ENCODE data around the gene GAST.

The GAST gene

DNA sequence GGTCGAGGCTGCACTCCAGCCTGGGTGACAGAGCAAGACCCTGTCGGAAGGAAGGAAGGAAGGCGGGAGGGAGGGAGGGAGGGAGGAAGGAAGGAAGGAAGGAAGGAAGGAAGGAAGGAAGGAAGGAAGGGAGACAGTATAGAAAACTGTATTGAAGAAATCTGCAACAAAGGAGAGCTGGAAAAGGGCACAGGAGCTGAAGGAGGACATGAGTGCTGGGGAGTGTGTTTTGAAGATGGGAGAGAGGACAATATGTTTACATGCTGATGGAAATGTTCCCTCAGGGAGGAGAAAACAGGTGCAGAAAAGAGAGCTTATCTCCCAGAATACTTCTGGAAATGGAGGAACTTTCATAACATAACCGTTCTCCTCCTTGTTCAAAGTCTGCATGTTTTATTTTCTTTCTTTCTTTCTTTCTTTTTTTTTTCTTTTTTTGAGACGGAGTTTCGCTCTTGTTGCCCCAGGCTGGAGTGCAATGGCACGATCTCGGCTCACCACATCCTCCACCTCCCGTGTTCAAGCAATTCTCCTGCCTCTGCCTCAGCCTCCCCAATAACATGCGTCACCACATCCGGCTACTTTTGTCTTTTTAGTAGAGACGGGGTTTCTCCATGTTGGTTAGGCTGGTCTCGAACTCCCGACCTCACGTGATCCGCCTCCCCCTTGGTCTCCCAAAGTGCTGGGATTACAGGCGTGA is 25.0 kb downstream of the GAST start:
- no peak overlapping the region for H3K4me3 Mint-ChIP-seq
- no peak overlapping the region for H3K27ac Mint-ChIP-seq
- H3K9me3 Mint-ChIP-seq: no peaks in the 10 kb centered on the region
- peaks cover 54% of the 10 kb centered on the region for H3K27me3 Mint-ChIP-seq (ENCODE audit: low read depth)
- peaks cover 10% of the 10 kb centered on the region for H3K4me1 Mint-ChIP-seq (ENCODE audit: low read depth)
- no peaks in the 10 kb centered on the region for H3K36me3 Mint-ChIP-seq (ENCODE audit: low read depth)

DNA sequence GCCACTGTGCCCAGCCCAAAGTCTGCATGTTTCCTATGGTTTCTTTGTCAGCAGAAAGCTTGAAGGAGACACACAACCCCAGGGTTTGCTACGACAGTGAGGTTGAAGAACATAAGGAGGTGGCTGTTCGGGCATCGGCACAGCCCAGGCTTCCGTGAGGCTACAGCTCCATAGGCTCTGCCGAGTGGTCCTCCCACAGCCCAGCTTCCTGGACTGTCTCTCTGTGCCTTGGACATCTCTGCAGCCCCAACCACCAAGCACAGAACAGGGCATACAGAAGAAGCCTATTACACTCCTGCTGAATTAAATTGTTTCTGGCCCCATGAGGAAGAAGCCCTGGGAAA is 25.5 kb downstream of the GAST start:
- no peak overlapping the region for H3K4me3 Mint-ChIP-seq
- H3K27me3 Mint-ChIP-seq (ENCODE audit: low read depth): peaks cover 49% of the 10 kb centered on the region
- peaks cover 9% of the 10 kb centered on the region for H3K4me1 Mint-ChIP-seq (ENCODE audit: low read depth)
- H3K36me3 Mint-ChIP-seq (ENCODE audit: low read depth): no peaks in the 10 kb centered on the region
- no peak overlapping the region for H3K27ac Mint-ChIP-seq
- H3K9me3 Mint-ChIP-seq: no peaks in the 10 kb centered on the region

DNA sequence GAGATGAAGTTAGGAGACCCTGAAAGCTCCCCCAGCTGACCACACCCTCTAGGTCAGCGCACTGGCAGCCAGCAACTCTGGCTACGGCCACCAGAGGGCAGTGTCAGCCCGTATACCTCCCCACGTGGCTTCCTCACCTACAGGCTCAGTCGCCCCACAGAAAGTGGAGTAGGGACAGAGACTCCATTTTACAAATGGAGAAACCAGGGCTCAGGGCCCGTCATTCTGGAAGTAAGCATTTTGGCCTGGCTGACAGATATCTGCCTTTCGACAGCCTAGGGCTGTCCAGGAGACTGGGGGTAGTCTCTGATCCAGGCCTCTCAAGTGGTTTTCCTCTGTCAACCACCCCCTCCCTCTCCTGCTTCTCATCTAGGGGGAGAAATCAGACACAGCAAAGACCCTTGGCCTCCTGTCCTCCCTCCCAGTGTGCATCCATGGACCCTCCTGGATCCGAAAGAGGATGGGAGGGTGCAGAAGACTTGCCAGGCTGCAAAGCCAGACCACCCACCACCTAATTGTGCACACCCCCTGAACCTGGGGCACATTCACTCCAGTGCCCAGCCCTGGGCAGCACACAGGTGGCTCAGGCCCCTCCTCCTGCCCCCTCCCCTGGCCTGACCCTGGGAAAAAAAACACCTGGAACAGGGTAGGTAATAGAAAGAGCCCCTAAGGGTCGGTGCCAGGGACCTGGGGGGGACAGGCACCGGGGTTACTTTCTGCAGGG is 26.1 kb downstream of the GAST start:
- H3K9me3 Mint-ChIP-seq: no peaks in the 10 kb centered on the region
- H3K4me3 Mint-ChIP-seq: no peak overlapping the region
- H3K27ac Mint-ChIP-seq: peak overlapping the region; percentile 36
- peaks cover 8% of the 10 kb centered on the region for H3K4me1 Mint-ChIP-seq (ENCODE audit: low read depth)
- H3K36me3 Mint-ChIP-seq (ENCODE audit: low read depth): no peaks in the 10 kb centered on the region
- H3K27me3 Mint-ChIP-seq (ENCODE audit: low read depth): peaks cover 44% of the 10 kb centered on the region

DNA sequence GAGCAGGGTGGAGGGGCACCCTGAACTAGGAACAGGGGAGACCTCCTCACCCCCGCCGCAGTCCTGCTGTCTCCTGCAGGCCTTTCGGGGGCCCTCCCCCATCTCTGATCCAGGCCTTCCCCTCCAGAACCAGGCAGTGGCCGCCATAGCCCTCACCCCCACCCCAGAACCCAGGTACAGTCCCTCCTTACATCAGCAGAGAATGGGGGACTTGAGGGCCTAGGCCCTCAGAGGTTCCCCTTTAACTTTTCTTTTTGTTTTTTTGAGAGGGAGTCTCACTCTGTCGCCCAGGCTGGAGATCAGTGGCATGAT is 26.6 kb downstream of the GAST start:
- H3K27ac Mint-ChIP-seq: no peak overlapping the region
- H3K9me3 Mint-ChIP-seq: no peaks in the 10 kb centered on the region
- H3K4me1 Mint-ChIP-seq (ENCODE audit: low read depth): peaks cover 5% of the 10 kb centered on the region
- H3K36me3 Mint-ChIP-seq (ENCODE audit: low read depth): no peaks in the 10 kb centered on the region
- peaks cover 39% of the 10 kb centered on the region for H3K27me3 Mint-ChIP-seq (ENCODE audit: low read depth)
- H3K4me3 Mint-ChIP-seq: no peak overlapping the region

DNA sequence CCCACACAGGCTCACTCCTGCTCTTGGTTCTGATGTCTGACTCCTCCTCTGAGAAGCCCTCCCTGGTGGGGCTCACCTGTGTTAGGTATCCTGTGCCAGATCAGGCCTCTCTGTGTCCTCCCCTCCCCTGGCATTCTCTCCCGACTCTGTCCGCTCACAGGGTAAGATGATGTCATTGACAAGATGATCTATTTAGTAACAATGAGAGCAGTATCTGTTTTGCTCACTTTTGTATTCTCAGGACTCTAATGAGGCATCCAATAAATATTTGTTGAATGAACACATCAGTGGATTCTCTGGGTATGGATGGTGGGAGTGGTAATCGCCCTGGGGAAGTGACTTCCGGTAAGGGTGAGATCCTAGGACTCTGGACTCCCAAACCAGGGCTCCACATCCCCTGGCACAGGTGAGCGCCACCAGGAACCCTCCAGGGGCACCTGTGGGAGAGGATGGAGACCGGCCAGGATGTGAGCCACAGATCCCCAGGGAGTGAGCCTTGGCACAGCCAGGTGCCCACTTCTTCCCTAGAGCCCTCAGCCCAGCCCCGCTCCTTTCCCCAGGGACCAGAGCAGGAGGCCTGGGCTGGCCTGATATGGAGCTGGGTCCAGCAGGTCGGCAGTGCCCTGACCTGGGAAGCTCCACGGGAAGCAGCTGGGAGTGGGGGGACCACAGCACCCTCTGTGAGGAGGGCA is 27.7 kb downstream of the GAST start:
- H3K9me3 Mint-ChIP-seq: no peaks in the 10 kb centered on the region

DNA sequence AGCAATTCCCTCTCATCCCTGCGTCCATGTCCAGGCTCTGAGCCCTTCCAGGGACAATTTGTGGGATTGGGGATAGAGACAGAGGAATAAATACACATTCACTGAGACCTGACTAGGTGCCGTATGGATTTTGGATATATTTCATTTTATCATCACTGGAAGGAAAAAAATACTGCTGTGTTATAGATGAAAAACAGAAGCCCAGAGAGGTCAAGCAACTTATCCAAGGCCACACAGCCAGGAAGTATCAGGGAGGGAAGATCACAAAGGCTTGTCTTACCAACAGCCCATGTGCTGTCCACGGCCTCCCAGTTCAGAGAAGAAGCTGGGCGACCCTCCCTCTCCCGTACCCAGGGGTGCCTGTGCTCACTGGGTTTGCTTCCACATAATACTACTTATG is 28.4 kb downstream of the GAST start:
- Mint-ChIP-seq H3K27me3 (ENCODE audit: low read depth) (peaks cover 25% of the 10 kb centered on the region), H3K4me1 (ENCODE audit: low read depth) (peaks cover 3% of the 10 kb centered on the region), H3K9me3 (no peaks in the 10 kb centered on the region), H3K36me3 (ENCODE audit: low read depth) (no peaks in the 10 kb centered on the region), H3K4me3 (no peak overlapping the region), H3K27ac (no peak overlapping the region)

More for the DNA sequence above, 27.7 kb downstream of the GAST start:
- no peak overlapping the region for H3K27ac Mint-ChIP-seq
- H3K36me3 Mint-ChIP-seq (ENCODE audit: low read depth): no peaks in the 10 kb centered on the region
- H3K27me3 Mint-ChIP-seq (ENCODE audit: low read depth): peaks cover 32% of the 10 kb centered on the region
- H3K4me3 Mint-ChIP-seq: no peak overlapping the region
- peaks cover 4% of the 10 kb centered on the region for H3K4me1 Mint-ChIP-seq (ENCODE audit: low read depth)

DNA sequence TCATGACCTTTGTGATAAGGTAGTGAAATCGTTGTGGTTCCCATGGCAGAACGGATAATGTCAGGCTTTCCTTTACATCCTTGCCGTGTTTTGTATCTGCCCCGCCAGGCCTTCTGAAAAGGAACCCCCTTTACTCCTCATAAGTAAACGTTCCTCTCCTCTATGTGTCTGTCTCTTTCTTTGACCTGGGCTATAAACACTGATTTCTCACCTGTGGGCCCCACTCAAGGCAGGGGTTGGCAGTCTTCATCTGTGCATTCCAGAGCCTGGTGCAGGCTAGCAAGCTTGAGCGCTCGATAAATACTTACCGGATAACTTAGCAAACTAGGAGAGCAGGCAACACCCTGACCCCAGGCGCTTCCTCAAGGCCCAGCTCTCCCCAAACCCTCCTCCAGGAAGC is 29.6 kb downstream of the GAST start:
- no peaks in the 10 kb centered on the region for H3K36me3 Mint-ChIP-seq (ENCODE audit: low read depth)
- H3K27me3 Mint-ChIP-seq (ENCODE audit: low read depth): peaks cover 17% of the 10 kb centered on the region
- H3K4me3 Mint-ChIP-seq: no peak overlapping the region
- H3K4me1 Mint-ChIP-seq (ENCODE audit: low read depth): peaks cover 3% of the 10 kb centered on the region
- H3K9me3 Mint-ChIP-seq: no peaks in the 10 kb centered on the region
- no peak overlapping the region for H3K27ac Mint-ChIP-seq

DNA sequence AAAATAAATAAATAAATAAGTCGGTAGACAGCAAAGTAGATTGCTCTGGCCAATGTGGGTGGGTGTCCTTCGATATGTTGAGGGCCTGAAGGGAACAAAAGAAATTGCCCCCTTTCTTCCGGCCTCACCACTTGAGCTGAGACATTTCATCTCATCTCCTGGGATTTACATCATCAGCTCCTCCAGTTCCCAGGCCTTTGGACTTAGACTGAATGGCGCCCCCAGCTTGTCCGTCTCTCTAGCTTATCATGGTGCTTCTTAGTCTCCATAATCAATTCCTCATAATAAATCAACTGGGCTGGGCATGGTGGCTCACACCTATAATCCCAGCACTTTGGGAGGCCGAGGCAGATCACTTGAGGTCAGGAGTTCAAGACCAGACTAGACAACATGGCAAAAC is 36.1 kb downstream of the GAST start:
- H3K4me3 Mint-ChIP-seq: no peak overlapping the region
- no peaks in the 10 kb centered on the region for H3K4me1 Mint-ChIP-seq (ENCODE audit: low read depth)
- no peak overlapping the region for H3K27ac Mint-ChIP-seq
- no peaks in the 10 kb centered on the region for H3K9me3 Mint-ChIP-seq
- H3K27me3 Mint-ChIP-seq (ENCODE audit: low read depth): peaks cover 4% of the 10 kb centered on the region
- no peaks in the 10 kb centered on the region for H3K36me3 Mint-ChIP-seq (ENCODE audit: low read depth)

DNA sequence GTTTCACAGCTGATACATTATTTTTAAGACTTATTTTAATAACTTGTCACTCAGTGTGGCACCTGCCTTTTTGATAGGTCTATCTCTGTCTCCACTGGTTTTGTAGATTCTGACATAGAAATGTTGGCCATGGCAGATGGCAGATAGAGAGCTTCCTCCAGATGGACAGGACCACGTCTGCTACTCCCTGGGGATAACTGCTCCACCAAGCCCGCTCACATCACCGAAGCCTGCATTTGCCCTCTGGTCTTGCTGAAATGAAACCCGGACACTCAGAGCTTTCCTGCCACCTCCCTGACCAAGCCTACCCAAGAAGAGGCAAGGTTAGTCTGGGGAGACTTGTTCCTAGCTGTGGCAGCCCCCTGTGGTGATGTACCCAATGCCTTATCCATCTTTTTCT is 38.7 kb downstream of the GAST start:
- Mint-ChIP-seq H3K9me3 (no peaks in the 10 kb centered on the region), H3K4me1 (ENCODE audit: low read depth) (no peaks in the 10 kb centered on the region), H3K27me3 (ENCODE audit: low read depth) (peaks cover 4% of the 10 kb centered on the region), H3K27ac (no peak overlapping the region), H3K36me3 (ENCODE audit: low read depth) (no peaks in the 10 kb centered on the region), H3K4me3 (no peak overlapping the region)

DNA sequence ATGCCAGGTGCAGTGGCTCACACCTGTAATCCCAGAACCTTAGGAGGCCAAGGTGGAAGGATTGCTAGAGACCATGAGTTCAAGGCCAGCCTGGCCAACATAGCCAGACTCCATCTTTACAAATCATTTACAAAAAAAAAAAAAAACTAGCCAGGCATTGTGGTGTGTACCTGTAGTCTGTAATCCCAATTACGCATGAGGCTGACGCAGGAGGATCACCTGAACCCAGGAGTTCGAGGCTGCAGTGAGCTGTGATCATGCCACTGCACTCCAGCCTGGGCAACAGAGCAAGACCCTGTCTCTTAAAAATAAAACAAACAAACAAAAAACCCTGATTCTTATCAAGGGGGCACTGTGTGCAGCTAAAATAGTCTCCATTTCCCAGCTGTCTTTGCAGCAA is 39.2 kb downstream of the GAST start:
- Mint-ChIP-seq H3K27ac (no peak overlapping the region), H3K4me3 (no peak overlapping the region), H3K9me3 (no peaks in the 10 kb centered on the region), H3K36me3 (ENCODE audit: low read depth) (no peaks in the 10 kb centered on the region), H3K4me1 (ENCODE audit: low read depth) (no peaks in the 10 kb centered on the region), H3K27me3 (ENCODE audit: low read depth) (peaks cover 3% of the 10 kb centered on the region)

DNA sequence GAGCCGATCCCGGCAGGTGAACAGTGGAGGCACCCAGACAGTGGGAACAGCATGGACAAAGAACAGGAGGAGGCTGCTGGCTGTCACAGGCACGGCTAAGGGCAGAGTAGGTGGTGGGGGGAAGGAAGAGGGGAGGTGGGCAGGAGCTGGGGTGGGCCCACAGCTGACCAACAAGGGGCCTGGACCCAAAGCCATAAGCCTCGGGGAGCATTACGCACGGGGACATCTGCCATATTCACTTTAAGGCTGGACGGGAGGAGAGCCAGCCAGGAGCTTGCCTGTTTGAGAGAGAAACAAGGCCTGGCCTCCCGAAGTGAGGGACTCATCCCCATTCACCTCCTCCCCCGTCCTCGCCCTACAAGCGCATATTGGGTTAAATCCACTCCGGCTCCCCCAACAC is 41.9 kb downstream of the GAST start:
- Mint-ChIP-seq H3K4me1 (ENCODE audit: low read depth) (no peaks in the 10 kb centered on the region), H3K27ac (no peak overlapping the region), H3K36me3 (ENCODE audit: low read depth) (no peaks in the 10 kb centered on the region), H3K27me3 (ENCODE audit: low read depth) (no peaks in the 10 kb centered on the region), H3K4me3 (no peak overlapping the region), H3K9me3 (no peaks in the 10 kb centered on the region)

DNA sequence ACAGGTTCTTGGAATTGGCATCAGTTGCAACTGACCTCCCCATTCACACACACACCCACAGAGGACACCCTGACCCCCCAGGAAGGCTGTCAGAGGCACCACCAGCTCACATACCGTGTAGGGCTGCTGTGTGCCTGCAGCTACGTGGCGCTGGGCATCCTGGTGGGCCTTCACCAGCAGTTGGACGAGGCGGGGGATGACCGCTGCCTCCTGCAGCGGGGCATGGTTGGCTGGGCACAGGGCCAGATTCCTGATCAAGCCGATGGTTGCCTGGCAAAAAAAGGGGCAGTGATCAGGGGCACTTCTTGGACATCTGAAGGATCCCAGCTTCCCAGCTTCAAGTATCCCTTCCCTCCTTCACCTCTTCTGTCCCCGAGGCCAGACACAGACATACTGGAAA is 46.5 kb downstream of the GAST start:
- Mint-ChIP-seq H3K36me3 (ENCODE audit: low read depth) (no peaks in the 10 kb centered on the region), H3K27ac (no peak overlapping the region), H3K9me3 (no peaks in the 10 kb centered on the region), H3K27me3 (ENCODE audit: low read depth) (no peaks in the 10 kb centered on the region), H3K4me3 (no peak overlapping the region), H3K4me1 (ENCODE audit: low read depth) (no peaks in the 10 kb centered on the region)

DNA sequence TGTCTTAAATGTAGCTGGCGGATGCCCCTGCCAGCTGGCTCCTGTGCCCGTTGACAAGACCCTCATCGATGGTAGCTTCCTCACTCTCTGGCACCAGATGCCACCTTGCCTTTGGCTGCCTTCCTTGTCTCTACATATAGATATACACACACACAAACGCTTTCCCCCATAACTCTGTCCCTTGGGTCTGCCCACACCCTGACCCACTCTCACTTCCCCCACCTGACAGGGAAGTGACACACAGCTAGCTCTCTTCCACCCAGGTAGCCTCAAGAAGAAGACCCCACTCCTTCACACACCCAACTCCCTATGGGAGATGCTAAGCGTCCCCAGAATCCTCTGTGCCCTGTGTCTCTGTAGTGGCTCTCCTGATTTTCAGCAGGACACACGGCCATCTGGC is 48.7 kb downstream of the GAST start:
- H3K4me3 Mint-ChIP-seq: no peak overlapping the region

DNA sequence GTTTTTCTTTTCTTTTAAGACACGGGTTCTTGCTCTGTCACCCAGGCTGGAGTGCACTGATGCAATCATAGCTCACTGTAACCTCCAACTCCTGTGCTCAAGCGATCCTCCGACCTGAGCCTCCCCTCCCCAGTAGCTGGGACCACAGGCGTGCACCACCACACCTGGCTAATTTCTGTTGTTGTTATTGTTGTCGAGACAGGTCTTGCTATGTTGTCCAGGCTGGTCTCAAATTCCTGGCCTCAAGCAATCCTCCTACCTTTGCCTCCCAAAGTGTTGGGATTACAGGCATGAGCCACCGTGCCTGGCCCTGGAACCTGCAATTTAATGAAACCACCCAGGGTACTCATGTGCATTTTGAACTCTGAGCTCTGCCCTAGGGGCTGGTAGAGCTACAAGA is 50.3 kb downstream of the GAST start:
- no peaks in the 10 kb centered on the region for H3K4me1 Mint-ChIP-seq (ENCODE audit: low read depth)
- H3K4me3 Mint-ChIP-seq: no peak overlapping the region
- no peaks in the 10 kb centered on the region for H3K27me3 Mint-ChIP-seq (ENCODE audit: low read depth)
- no peaks in the 10 kb centered on the region for H3K9me3 Mint-ChIP-seq
- no peaks in the 10 kb centered on the region for H3K36me3 Mint-ChIP-seq (ENCODE audit: low read depth)
- H3K27ac Mint-ChIP-seq: no peak overlapping the region

More for the DNA sequence above, 48.7 kb downstream of the GAST start:
- no peak overlapping the region for H3K27ac Mint-ChIP-seq
- no peaks in the 10 kb centered on the region for H3K4me1 Mint-ChIP-seq (ENCODE audit: low read depth)
- no peaks in the 10 kb centered on the region for H3K36me3 Mint-ChIP-seq (ENCODE audit: low read depth)
- no peaks in the 10 kb centered on the region for H3K9me3 Mint-ChIP-seq
- H3K27me3 Mint-ChIP-seq (ENCODE audit: low read depth): no peaks in the 10 kb centered on the region

DNA sequence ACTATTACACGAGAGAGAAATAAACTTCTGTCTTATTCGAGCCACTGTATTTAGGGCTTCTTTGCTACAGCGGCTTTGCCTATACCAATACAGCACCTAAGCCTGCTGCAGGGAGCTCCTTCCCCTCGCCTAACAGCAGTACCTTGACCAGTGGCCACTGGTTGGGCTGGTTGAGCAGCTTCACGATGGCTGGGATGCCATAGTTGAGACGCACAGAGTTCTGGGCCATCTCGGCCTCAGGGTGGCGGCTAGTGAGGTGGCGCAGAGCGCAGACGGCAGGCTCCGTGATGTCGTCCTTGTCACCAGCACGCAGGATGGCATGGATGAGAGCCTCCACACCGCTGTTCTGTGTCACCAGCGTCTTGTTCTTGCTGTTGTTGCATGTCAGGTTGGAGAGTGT is 50.7 kb downstream of the GAST start:
- H3K27me3 Mint-ChIP-seq (ENCODE audit: low read depth): no peaks in the 10 kb centered on the region
- H3K9me3 Mint-ChIP-seq: no peaks in the 10 kb centered on the region
- H3K4me3 Mint-ChIP-seq: no peak overlapping the region
- no peak overlapping the region for H3K27ac Mint-ChIP-seq
- no peaks in the 10 kb centered on the region for H3K36me3 Mint-ChIP-seq (ENCODE audit: low read depth)
- H3K4me1 Mint-ChIP-seq (ENCODE audit: low read depth): no peaks in the 10 kb centered on the region

Measured in T-helper 1 cell treated with Interleukin-12 subunit alpha and Interleukin-12 subunit beta and Interleukin-4 antibody, amounts not matched to agents 30 μg/mL and 1 μg/mL, for 36 hours (primary cell).